Fibroblast of lung (primary cell): ENCODE results near the gene TSPAN1. TPM values are rescaled to one million over a fixed set of nuclear protein-coding genes. Genes with fewer than 3 reads are reported as not detected.

ENCODE experiments used
- DNase-seq, 2 donors: peaks; one replicate each; pipeline versions ENCODE4 v3.0.0 to v3.0.0-alpha.2; 2010; ENCODE audit warnings: low read depth in 2 of 2
- H2AFZ ChIP-seq: 2 replicates; pipeline ENCODE4 v1.5.1; 2012; ENCODE audit warnings: low read length, control low read depth, inconsistent platforms
- H3K27ac ChIP-seq: 2 replicates; pipeline ENCODE4 v1.5.1; 2011; ENCODE audit warnings: low read length, control low read depth; ENCODE audit not compliant: insufficient read depth
- H3K27me3 ChIP-seq: 2 replicates; pipeline ENCODE4 v1.5.1; 2011; ENCODE audit warnings: mild to moderate bottlenecking, low read length; ENCODE audit not compliant: control insufficient read depth, insufficient read depth
- H3K36me3 ChIP-seq: 2 replicates; pipeline ENCODE4 v1.5.1; 2011; ENCODE audit warnings: low read length; ENCODE audit not compliant: control insufficient read depth, insufficient read depth
- H3K4me1 ChIP-seq: 2 replicates; pipeline ENCODE4 v1.5.1; 2011; ENCODE audit warnings: low read length; ENCODE audit not compliant: control insufficient read depth, insufficient read depth; ENCODE audit errors: extremely low read depth
- H3K4me2 ChIP-seq: 2 replicates; pipeline ENCODE4 v1.5.1; 2011; ENCODE audit warnings: low read length, control low read depth; ENCODE audit not compliant: insufficient read depth; ENCODE audit errors: extremely low read depth
- H3K4me3 ChIP-seq, 4 experiments: fragments of 200-600 bp in 1 of 4; sonication (generic) in 1 of 4; replicated peaks in 1 of 4; 2 replicates each; pipeline ENCODE4 v1.5.1; 2011 to 2016; ENCODE audit warnings: low read length in 4 of 4, low read depth in 3 of 4, mild to moderate bottlenecking in 3 of 4, control low read depth in 2 of 4, inconsistent platforms in 1 of 4, mixed read lengths in 1 of 4; ENCODE audit not compliant: insufficient read depth in 1 of 4; ENCODE audit errors: control extremely low read depth in 1 of 4
- H3K79me2 ChIP-seq: 2 replicates; pipeline ENCODE4 v1.5.1; 2012; ENCODE audit warnings: mild to moderate bottlenecking, low read length, inconsistent platforms; ENCODE audit not compliant: control insufficient read depth, insufficient read depth
- H3K9ac ChIP-seq: 2 replicates; pipeline ENCODE4 v1.5.1; 2011; ENCODE audit warnings: mild to moderate bottlenecking, low read length, control low read depth; ENCODE audit not compliant: insufficient read depth
- H3K9me3 ChIP-seq: 2 replicates; pipeline ENCODE4 v1.5.1; 2012; ENCODE audit warnings: low read depth, low read length; ENCODE audit not compliant: control insufficient read depth, insufficient read depth
- H4K20me1 ChIP-seq: 2 replicates; pipeline ENCODE4 v1.5.1; 2011; ENCODE audit warnings: low read length; ENCODE audit not compliant: control insufficient read depth, insufficient read depth; ENCODE audit errors: extremely low read depth
- CTCF ChIP-seq, 2 donors: IDR thresholded peaks in 1 of 2; conservative IDR thresholded peaks in 1 of 2; 1 replicate in 1 of 2; 2 replicates in 1 of 2; pipeline ENCODE4 v1.5.1; 2011 to 2012; ENCODE audit warnings: low read length in 2 of 2, control low read depth in 1 of 2, inconsistent platforms in 1 of 2, low read depth in 1 of 2, mild to moderate bottlenecking in 1 of 2
- EZH2 ChIP-seq: IDR thresholded peaks from 2 replicates; pipeline ENCODE4 v1.5.1; 2012; ENCODE audit warnings: low read length, control low read depth, mild to moderate bottlenecking; ENCODE audit errors: missing control alignments
- polyA minus RNA-seq: library from RNA; depleted of rRNA, polyadenylated mRNA; stranded (reverse); fragments of >200 nt; gene quantifications from 2 replicates; pipeline ENCODE4 v1.2.3, GENCODE V29; 2011; ENCODE audit warnings: low replicate concordance
- polyA plus RNA-seq, 2 donors: library from polyadenylated mRNA; depleted of rRNA in 1 of 2; stranded (reverse) in 1 of 2; unstranded in 1 of 2; fragments of >200 nt; gene quantifications; 2 replicates each; pipeline ENCODE4 v1.2.1, GENCODE V29; 2011 to 2012; ENCODE audit warnings: missing spikeins in 1 of 2
- total RNA-seq: library from RNA; depleted of rRNA; stranded (reverse); fragments of >200 nt; gene quantifications from 2 replicates; pipeline ENCODE4 v1.2.1, GENCODE V29; 2014

The TSPAN1 gene
- total RNA-seq (0.17 and 0.26 TPM in 2 replicates), polyA plus RNA-seq (0.91 and 0.94 TPM in 2 replicates), polyA minus RNA-seq (not detected in 2 replicates)
- polyA plus RNA-seq (2012) = 0.09 and 0.24 TPM in 2 replicates

GRCh38 chr1:46174448-46175231 lies at the start of gene TSPAN1:
Gene TSPAN1 (plus strand): TSS chr1:46175087. CDS start chr1:46181108, 6,021 bp downstream.
- peak in 1 of 2 donors; percentile 48 for DNase-seq
- H3K79me2 ChIP-seq = no peaks in the 10 kb centered on the region
- no peaks in the 10 kb centered on the region for H3K9me3 ChIP-seq
- no peak within 1 kb of the TSS for H3K9ac ChIP-seq
- H3K4me1 ChIP-seq = peaks cover 6% of the 10 kb centered on the region
- H2AFZ ChIP-seq = no peak within 1 kb of the TSS
- no peak within 1 kb of the TSS for H3K4me2 ChIP-seq
- no peak within 1 kb of the TSS for H3K4me3 ChIP-seq
- H3K27me3 ChIP-seq = peaks cover 5% of the 10 kb centered on the region
- H3K27ac ChIP-seq = no peak within 1 kb of the TSS
- TF ChIP-seq CTCF (conservative IDR thresholded peaks at IDR 0.05 in 1 of 2, IDR thresholded peaks at IDR 0.05 in 1 of 2; ENCODE audit: low read depth in 1 of 2, low read length in 2 of 2) = no peak
- no peak for TF ChIP-seq EZH2
- H4K20me1 ChIP-seq = no peaks in the 10 kb centered on the region
- H3K36me3 ChIP-seq = no peaks in the 10 kb centered on the region

- H4K20me1 ChIP-seq = no peaks in the 10 kb centered on the region
- H3K79me2 ChIP-seq = no peaks in the 10 kb centered on the region
- H3K9ac ChIP-seq = no peak overlapping the region
- H3K27me3 ChIP-seq = no peaks in the 10 kb centered on the region
- peak in 1 of 2 donors; percentile 17 for DNase-seq
- no peak overlapping the region for H3K27ac ChIP-seq
- no peak overlapping the region for H3K4me3 ChIP-seq
- H2AFZ ChIP-seq = no peak overlapping the region
- H3K9me3 ChIP-seq = no peaks in the 10 kb centered on the region
- H3K36me3 ChIP-seq = no peaks in the 10 kb centered on the region
- H3K4me1 ChIP-seq = peaks cover under 1% of the 10 kb centered on the region
- TF ChIP-seq CTCF (conservative IDR thresholded peaks at IDR 0.05 in 1 of 2, IDR thresholded peaks at IDR 0.05 in 1 of 2; ENCODE audit: low read depth in 1 of 2, low read length in 2 of 2) = no peak
- TF ChIP-seq EZH2 = no peak
- no peak overlapping the region for H3K4me2 ChIP-seq
These were observed 46.5 kb upstream of the TSPAN1 start for GRCh38 chr1:46128344-46128743.

- Histone ChIP-seq H3K4me3 (peak overlapping the region; percentile 64 to 91 (median 70)), H4K20me1 (no peaks in the 10 kb centered on the region), H2AFZ (peak overlapping the region; percentile 30), H3K4me1 (peaks cover 10% of the 10 kb centered on the region), H3K9ac (no peak overlapping the region), H3K9me3 (no peaks in the 10 kb centered on the region), H3K4me2 (peak overlapping the region; percentile 91), H3K27ac (no peak overlapping the region), H3K27me3 (no peaks in the 10 kb centered on the region), H3K36me3 (no peaks in the 10 kb centered on the region), H3K79me2 (no peaks in the 10 kb centered on the region)
- TF ChIP-seq CTCF (conservative IDR thresholded peaks at IDR 0.05 in 1 of 2, IDR thresholded peaks at IDR 0.05 in 1 of 2; ENCODE audit: low read depth in 1 of 2, low read length in 2 of 2) (peak in 1 of 2 donors; percentile 13), EZH2 (no peak)
- DNase-seq = peak in 1 of 2 donors; percentile 9
These were observed 44.8 kb upstream of the TSPAN1 start for GRCh38 chr1:46130121-46130520.
